HepG2 (cell line): Measurements from ENCODE around the gene RTN1. TPM values are rescaled to one million over a fixed set of nuclear protein-coding genes. Genes with fewer than 3 reads are reported as not detected.

Source experiments
- ATAC-seq: fragments of 200-7000 bp; cut with Tn5 transposase; 3 replicates; pipeline ENCODE4 v1.9.1; 2020; ENCODE audit warnings: mild to moderate bottlenecking, moderate library complexity
- BruUV-seq: library from RNA; stranded (reverse); fragments of 400-500 nt; replicated peaks from 2 replicates; lab custom pipeline; 2021; lab: Mats Ljungman, UMichigan
- CTCF ChIA-PET: fragments of 300-600 bp; formaldehyde crosslinking; extraction: SDS; loops from one replicate; lab custom pipeline; 2021; ENCODE audit warnings: low total read pairs, inconsistent platforms, low intra/inter-chr PET ratio; lab: Yijun Ruan, JAX
- POLR2A ChIA-PET: fragments of 350-600 bp; sonication (Branson Sonifier 250); formaldehyde crosslinking; loops from one replicate; lab custom pipeline; 2020; ENCODE audit warnings: antibody characterized with exemption, inconsistent platforms; lab: Yijun Ruan, JAX
- DNase-seq: peaks from one replicate; pipeline ENCODE4 v3.0.0-alpha.2; 2015; ENCODE audit warnings: low spot score
- FAIRE-seq: peaks from 3 replicates; lab custom pipeline; 2011; peaks lifted over from hg19 to GRCh38; lab: Jason Lieb, UNC
- H2AFZ ChIP-seq: one replicate; pipeline ENCODE4 v1.6.1; 2011; ENCODE audit warnings: low read length, inconsistent platforms
- H3K27ac ChIP-seq: fragments of 300-600 bp; 3 replicates; pipeline ENCODE4 v1.8.0; 2011; ENCODE audit warnings: mixed run types, mild to moderate bottlenecking, mixed read lengths, low read length, inconsistent platforms; ENCODE audit not compliant: insufficient read depth; ENCODE audit errors: extremely low read length
- H3K27me3 ChIP-seq, 2 experiments: fragments of 200-600 bp in 1 of 2; 2 replicates in 1 of 2; 3 replicates in 1 of 2; pipeline versions ENCODE4 v1.6.0 to v1.8.0; 2011; ENCODE audit warnings: low read length in 2 of 2, mild to moderate bottlenecking in 2 of 2, moderate library complexity in 2 of 2, inconsistent platforms in 1 of 2; ENCODE audit not compliant: insufficient read depth in 2 of 2, control insufficient read depth in 1 of 2
- H3K36me3 ChIP-seq, 2 experiments: fragments of 200-600 bp in 1 of 2; replicated peaks in 1 of 2; 2 replicates in 1 of 2; 3 replicates in 1 of 2; pipeline versions ENCODE4 v1.5.1 to v1.8.0; 2011; ENCODE audit warnings: low read length in 2 of 2, inconsistent platforms in 1 of 2; ENCODE audit not compliant: insufficient read depth in 2 of 2, control insufficient read depth in 1 of 2
- H3K4me1 ChIP-seq: 2 replicates; pipeline ENCODE4 v1.5.1; 2012; ENCODE audit warnings: low read length, inconsistent platforms; ENCODE audit not compliant: insufficient read depth
- H3K4me2 ChIP-seq: 2 replicates; pipeline ENCODE4 v1.6.0; 2011; ENCODE audit warnings: low read depth, low read length, inconsistent platforms
- H3K4me3 ChIP-seq, 3 experiments: fragments of 200-600 bp in 1 of 3; sonication (generic), shearing (Covaris generic) in 1 of 3; replicated peaks in 1 of 3; 2 replicates each; pipeline ENCODE4 v1.5.1; 2011 to 2016; ENCODE audit warnings: low read length in 3 of 3, inconsistent platforms in 2 of 3, low read depth in 2 of 3, mild to moderate bottlenecking in 2 of 3, control low read depth in 1 of 3, mixed read lengths in 1 of 3; ENCODE audit not compliant: insufficient read depth in 1 of 3
- H3K79me2 ChIP-seq: one replicate; pipeline ENCODE4 v1.6.1; 2011; ENCODE audit warnings: low read length, inconsistent platforms; ENCODE audit not compliant: insufficient read depth
- H3K9ac ChIP-seq: 2 replicates; pipeline ENCODE4 v1.6.0; 2011; ENCODE audit warnings: mild to moderate bottlenecking, low read depth, low read length, inconsistent platforms; ENCODE audit not compliant: insufficient read depth
- H3K9me3 ChIP-seq: 2 replicates; pipeline ENCODE4 v1.5.1; 2012; ENCODE audit warnings: mild to moderate bottlenecking, low read length
- H4K20me1 ChIP-seq: 2 replicates; pipeline ENCODE4 v1.6.0; 2011; ENCODE audit warnings: inconsistent platforms, mild to moderate bottlenecking, low read length, moderate library complexity; ENCODE audit not compliant: insufficient read depth
- ATF4 ChIP-seq, 2 experiments: fragments of 450-650 bp in 1 of 2; sonication (generic) in 1 of 2; formaldehyde crosslinking; IDR thresholded peaks; 2 replicates each; pipeline versions ENCODE4 v1.5.0 to v1.8.0; 2020 to 2022; ENCODE audit warnings: mild to moderate bottlenecking in 1 of 2, missing genetic modification reagents in 1 of 2
- BORCS8-MEF2B ChIP-seq: sonication (generic); formaldehyde crosslinking; IDR thresholded peaks from 2 replicates; pipeline ENCODE4 v1.8.0; 2022; ENCODE audit warnings: mild to moderate bottlenecking, missing genetic modification reagents
- CBFB ChIP-seq: sonication (generic); formaldehyde crosslinking; IDR thresholded peaks from 2 replicates; pipeline ENCODE4 v1.4.0; 2020; ENCODE audit warnings: missing genetic modification reagents
- RBAK ChIP-seq: sonication (generic); formaldehyde crosslinking; IDR thresholded peaks from 2 replicates; pipeline ENCODE4 v1.5.1; 2020; ENCODE audit warnings: mild to moderate bottlenecking, missing genetic modification reagents
- RBFOX2 ChIP-seq: fragments of 200-400 bp; formaldehyde crosslinking; IDR thresholded peaks from 2 replicates; pipeline ENCODE4 v1.6.1; 2017; ENCODE audit warnings: low read depth, mild to moderate bottlenecking, low read length
- RXRA ChIP-seq: sonication (generic); formaldehyde crosslinking; IDR thresholded peaks from 2 replicates; pipeline ENCODE4 v1.5.1; 2020; ENCODE audit warnings: missing genetic modification reagents
- SRY ChIP-seq: sonication (generic); formaldehyde crosslinking; IDR thresholded peaks from 2 replicates; pipeline ENCODE4 v1.8.0; 2022; ENCODE audit warnings: mild to moderate bottlenecking, missing genetic modification reagents
- TCF7 ChIP-seq: sonication (generic); IDR thresholded peaks from 2 replicates; pipeline ENCODE4 v1.6.1; 2016; ENCODE audit warnings: antibody characterized with exemption, low read depth
- THAP8 ChIP-seq: sonication (generic); formaldehyde crosslinking; IDR thresholded peaks from 2 replicates; pipeline ENCODE4 v1.5.1; 2020; ENCODE audit warnings: missing genetic modification reagents, mild to moderate bottlenecking, borderline replicate concordance
- TMF1 ChIP-seq: sonication (generic); formaldehyde crosslinking; IDR thresholded peaks from 2 replicates; pipeline ENCODE4 v1.8.1; 2022; ENCODE audit warnings: low read depth, missing genetic modification reagents
- ZSCAN21 ChIP-seq: sonication (generic); formaldehyde crosslinking; IDR thresholded peaks from 2 replicates; pipeline ENCODE4 v1.8.0; 2022; ENCODE audit warnings: mild to moderate bottlenecking, missing genetic modification reagents, moderate library complexity, borderline replicate concordance
- whole genome bisulfite sequencing: methylation state at CpG from one replicate; pipeline ENCODE4 v1.1.6; 2017; ENCODE audit warnings: low lambda C conversion rate; 5-methylcytosine and 5-hydroxymethylcytosine counted together
- in situ Hi-C: cut with HindIII; loops from 2 replicates; pipeline ENCODE4 v1.10.0; 2017; ENCODE audit warnings: low pct_unique_long_range_greater_than_20kb; ENCODE audit not compliant: extremely low pct_ligation_motif_present
- intact Hi-C: fragments of 100-400 bp; cut with micrococcal nuclease; formaldehyde crosslinking; loops from one replicate; pipeline ENCODE4 v1.10.0; 2022; ENCODE audit not compliant: unreplicated experiment
- polyA plus RNA-seq, 8 experiments: library from polyadenylated mRNA; depleted of rRNA in 3 of 8; stranded (reverse) in 7 of 8; unstranded in 1 of 8; fragments of >200 nt; fragmentation: Illumina TruSeq in 4 of 8; extraction: Trizol in 4 of 8; gene quantifications; 2 replicates each; pipeline versions ENCODE4 v1.2.1 to v1.2.3, GENCODE V29; 2011 to 2016; ENCODE audit warnings: low read depth in 4 of 8, missing spikeins in 1 of 8, mixed read lengths in 1 of 8; ENCODE audit not compliant: insufficient read depth in 1 of 8
- total RNA-seq, 5 experiments: library from RNA; depleted of rRNA; stranded (reverse); fragments of >200 nt; fragmentation: Illumina TruSeq; extraction: Trizol; gene quantifications; 2 replicates each; pipeline ENCODE4 v1.2.3, GENCODE V29; 2016; ENCODE audit warnings: low read depth in 1 of 5

RTN1 gene
- total and polyA plus RNA-seq, 2 of the 13 experiments (the other 11 are each of a cell fraction or from before 2014, with no cell fraction given), result 0.04 to 0.18 TPM

- ATAC-seq (no peak), FAIRE-seq (no peak)
- intact Hi-C loops, result no loop called here
- H3K4me2 ChIP-seq, result no peak overlapping the region
- TF ChIP-seq BORCS8-MEF2B (CRISPR knock-in tag) (no peak), CBFB (CRISPR knock-in tag) (no peak), TCF7 (no peak), RBAK (CRISPR knock-in tag) (no peak), SRY (CRISPR knock-in tag) (no peak), THAP8 (CRISPR knock-in tag) (no peak), RXRA (CRISPR knock-in tag) (no peak), RBFOX2 (no peak), TMF1 (CRISPR knock-in tag) (no peak), ZSCAN21 (CRISPR knock-in tag) (no peak), ATF4 (CRISPR knock-in tag; IDR thresholded peaks at IDR 0.05) (no peak)
- TF ChIP-seq, all 625 proteins: peak for 0
- Histone ChIP-seq H3K79me2 (no peaks in the 10 kb centered on the region), H3K9ac (no peak overlapping the region), H3K27me3 (no peaks in the 10 kb centered on the region), H3K36me3 (no peaks in the 10 kb centered on the region), H3K4me1 (no peaks in the 10 kb centered on the region), H3K27ac (no peak overlapping the region), H4K20me1 (no peaks in the 10 kb centered on the region), H3K4me3 (no peak overlapping the region), H2AFZ (no peak overlapping the region), H3K9me3 (no peaks in the 10 kb centered on the region)
- WGBS, result 1% methylated on average over 2 of the region's 2 CpGs
- in situ Hi-C loops, result no loop called here
- ChIA-PET CTCF (no interaction called here), POLR2A (no interaction called here)
- no peak for DNase-seq
- no TSS peak for BruUV-seq
These were observed 37.8 kb downstream of the RTN1 start for GRCh38 chr14:59832653-59833294.
